ENCODE data around the gene SETDB1. TPM values are rescaled to one million over a fixed set of nuclear protein-coding genes. Genes with fewer than 3 reads are reported as not detected.

SETDB1 gene
- total RNA-seq, 2 donors from 2014 or later: 68.6 to 73.5 TPM

DNA sequence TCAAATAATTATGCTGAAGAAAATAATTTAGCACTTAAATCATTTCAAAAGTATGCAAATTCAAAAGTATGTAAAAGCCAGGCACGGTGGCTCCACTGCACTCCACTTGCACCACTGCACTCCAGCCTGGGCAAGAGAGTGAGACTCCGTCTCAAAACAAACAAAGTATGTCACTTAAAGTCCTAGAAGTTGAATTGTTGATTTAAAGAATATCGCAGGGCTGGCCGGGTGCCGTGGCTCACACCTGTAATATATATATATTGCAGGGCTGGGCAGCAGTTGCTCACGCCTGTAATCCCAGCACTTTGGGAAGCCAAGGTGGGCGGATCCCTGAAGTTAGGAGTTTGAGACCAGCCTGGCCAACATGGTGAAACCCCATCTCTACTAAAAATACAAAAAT is 8.8 kb upstream of the SETDB1 start:
- Mint-ChIP-seq H3K36me3 (ENCODE audit: low read depth) (no peaks in the 10 kb centered on the region), H3K4me3 (no peak overlapping the region), H3K27me3 (ENCODE audit: insufficient read depth) (no peaks in the 10 kb centered on the region), H3K27ac (no peak overlapping the region), H3K9me3 (no peaks in the 10 kb centered on the region), H3K4me1 (peaks cover 6% of the 10 kb centered on the region)
- H3K27ac ChIP-seq (ENCODE audit: low read depth, low read length): no peak overlapping the region
- H3K27me3 ChIP-seq (ENCODE audit: control insufficient read depth, insufficient read depth, low read length, poor library complexity, severe bottlenecking): no peaks in the 10 kb centered on the region
- H3K36me3 ChIP-seq (ENCODE audit: control insufficient read depth, insufficient read depth, low read length): no peaks in the 10 kb centered on the region
- TF ChIP-seq, protein P1, sequence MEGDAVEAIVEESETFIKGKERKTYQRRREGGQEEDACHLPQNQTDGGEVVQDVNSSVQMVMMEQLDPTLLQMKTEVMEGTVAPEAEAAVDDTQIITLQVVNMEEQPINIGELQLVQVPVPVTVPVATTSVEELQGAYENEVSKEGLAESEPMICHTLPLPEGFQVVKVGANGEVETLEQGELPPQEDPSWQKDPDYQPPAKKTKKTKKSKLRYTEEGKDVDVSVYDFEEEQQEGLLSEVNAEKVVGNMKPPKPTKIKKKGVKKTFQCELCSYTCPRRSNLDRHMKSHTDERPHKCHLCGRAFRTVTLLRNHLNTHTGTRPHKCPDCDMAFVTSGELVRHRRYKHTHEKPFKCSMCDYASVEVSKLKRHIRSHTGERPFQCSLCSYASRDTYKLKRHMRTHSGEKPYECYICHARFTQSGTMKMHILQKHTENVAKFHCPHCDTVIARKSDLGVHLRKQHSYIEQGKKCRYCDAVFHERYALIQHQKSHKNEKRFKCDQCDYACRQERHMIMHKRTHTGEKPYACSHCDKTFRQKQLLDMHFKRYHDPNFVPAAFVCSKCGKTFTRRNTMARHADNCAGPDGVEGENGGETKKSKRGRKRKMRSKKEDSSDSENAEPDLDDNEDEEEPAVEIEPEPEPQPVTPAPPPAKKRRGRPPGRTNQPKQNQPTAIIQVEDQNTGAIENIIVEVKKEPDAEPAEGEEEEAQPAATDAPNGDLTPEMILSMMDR (conservative IDR thresholded peaks at IDR 0.05): no peak
- H3K4me1 ChIP-seq (ENCODE audit: control insufficient read depth, insufficient read depth, low read length): no peaks in the 10 kb centered on the region
- no peaks in the 10 kb centered on the region for H3K9me3 ChIP-seq (ENCODE audit: control insufficient read depth, low read length)
- no peak overlapping the region for H3K4me3 ChIP-seq (ENCODE audit: low read length)
- no peak overlapping the region for H3K9ac ChIP-seq (ENCODE audit: extremely low read depth, low read length, poor library complexity, severe bottlenecking)
- 90 to 93% methylated on average over 2 to 7 of the region's 7 CpGs for WGBS, 2 experiments (ENCODE audit: insufficient coverage in 1 of 2, insufficient read length in 1 of 2)
- no peak for DNase-seq

DNA sequence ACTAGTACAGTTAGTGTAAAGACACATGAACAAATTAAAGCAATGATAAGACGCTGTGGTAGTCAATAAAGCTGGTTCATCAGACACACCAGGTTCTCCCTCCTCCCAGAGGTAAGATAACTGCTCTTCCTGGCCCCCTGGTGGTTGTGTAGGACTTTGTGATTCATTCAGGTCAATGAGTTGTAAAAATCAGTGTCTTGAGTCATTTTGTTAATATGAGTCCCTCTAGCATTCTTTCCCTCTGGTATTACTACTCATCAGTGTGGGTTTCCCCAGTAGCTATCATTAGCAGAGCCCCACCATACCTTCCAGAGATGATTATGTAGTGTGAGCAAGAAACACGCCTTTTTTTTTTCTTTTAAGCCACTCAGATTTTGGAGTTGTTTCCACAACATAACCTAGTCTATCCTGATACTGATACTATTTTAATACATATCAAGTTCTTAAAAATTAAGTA is 3.6 kb upstream of the SETDB1 start:
- peaks cover 9% of the 10 kb centered on the region for H3K4me1 Mint-ChIP-seq
- H3K36me3 Mint-ChIP-seq (ENCODE audit: low read depth): peaks cover 4% of the 10 kb centered on the region
- H3K4me1 ChIP-seq (ENCODE audit: control insufficient read depth, insufficient read depth, low read length): no peaks in the 10 kb centered on the region
- no peaks in the 10 kb centered on the region for H3K9me3 Mint-ChIP-seq
- DNase-seq: peak; percentile 91
- 71 to 86% methylated on average over 1 to 2 of the region's 2 CpGs for WGBS, 2 experiments (ENCODE audit: insufficient coverage in 1 of 2, insufficient read length in 1 of 2)
- H3K27ac Mint-ChIP-seq: peak overlapping the region; percentile 58
- no peak overlapping the region for H3K4me3 ChIP-seq (ENCODE audit: low read length)
- H3K9ac ChIP-seq (ENCODE audit: extremely low read depth, low read length, poor library complexity, severe bottlenecking): no peak overlapping the region
- H3K27me3 ChIP-seq (ENCODE audit: control insufficient read depth, insufficient read depth, low read length, poor library complexity, severe bottlenecking): no peaks in the 10 kb centered on the region
- H3K9me3 ChIP-seq (ENCODE audit: control insufficient read depth, low read length): no peaks in the 10 kb centered on the region
- H3K36me3 ChIP-seq (ENCODE audit: control insufficient read depth, insufficient read depth, low read length): peaks cover 2% of the 10 kb centered on the region
- no peaks in the 10 kb centered on the region for H3K27me3 Mint-ChIP-seq (ENCODE audit: insufficient read depth)
- TF ChIP-seq, protein P1 (conservative IDR thresholded peaks at IDR 0.05): peak; percentile 92
- no peak overlapping the region for H3K4me3 Mint-ChIP-seq
- no peak overlapping the region for H3K27ac ChIP-seq (ENCODE audit: low read depth, low read length)

DNA sequence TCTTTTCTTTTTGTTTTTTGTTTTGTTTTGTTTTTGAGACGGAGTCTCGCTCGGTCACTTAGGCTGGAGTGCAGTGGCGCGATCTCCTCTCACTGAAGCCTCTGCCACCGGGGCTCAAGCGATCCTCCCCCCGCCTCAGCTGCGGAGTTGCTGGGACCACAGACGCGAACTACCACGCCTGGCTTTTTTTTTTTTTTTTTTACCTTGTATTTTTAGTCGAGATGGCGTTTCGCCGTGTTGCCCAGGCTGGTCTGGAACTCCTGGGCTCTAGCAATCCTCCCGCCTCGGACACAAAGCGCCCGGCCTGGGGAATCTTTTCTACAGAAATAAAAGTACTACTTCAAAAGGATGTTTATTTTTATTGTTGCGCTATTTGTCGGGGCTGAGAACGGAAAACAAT is 1.1 kb upstream of the SETDB1 start:
- H3K27ac Mint-ChIP-seq: no peak overlapping the region
- H3K4me1 Mint-ChIP-seq: peaks cover 9% of the 10 kb centered on the region
- peaks cover 29% of the 10 kb centered on the region for H3K36me3 Mint-ChIP-seq (ENCODE audit: low read depth)
- Histone ChIP-seq H3K4me1 (ENCODE audit: control insufficient read depth, insufficient read depth, low read length) (no peaks in the 10 kb centered on the region), H3K9me3 (ENCODE audit: control insufficient read depth, low read length) (peaks cover 20% of the 10 kb centered on the region), H3K27me3 (ENCODE audit: control insufficient read depth, insufficient read depth, low read length, poor library complexity, severe bottlenecking) (no peaks in the 10 kb centered on the region), H3K9ac (ENCODE audit: extremely low read depth, low read length, poor library complexity, severe bottlenecking) (no peak overlapping the region), H3K36me3 (ENCODE audit: control insufficient read depth, insufficient read depth, low read length) (peaks cover 23% of the 10 kb centered on the region), H3K27ac (ENCODE audit: low read depth, low read length) (no peak overlapping the region), H3K4me3 (ENCODE audit: low read length) (no peak overlapping the region)
- no peak for DNase-seq
- TF ChIP-seq, protein P1 (conservative IDR thresholded peaks at IDR 0.05): no peak
- 85 to 94% methylated on average over 12 to 23 of the region's 23 CpGs for WGBS, 2 experiments (ENCODE audit: insufficient coverage in 1 of 2, insufficient read length in 1 of 2)
- no peaks in the 10 kb centered on the region for H3K27me3 Mint-ChIP-seq (ENCODE audit: insufficient read depth)
- peaks cover 8% of the 10 kb centered on the region for H3K9me3 Mint-ChIP-seq
- H3K4me3 Mint-ChIP-seq: peak overlapping the region; percentile 97
